Fibroblast of villous mesenchyme (primary cell): ENCODE measurements around the gene BCO2. TPM values are rescaled to one million over a fixed set of nuclear protein-coding genes. Genes with fewer than 3 reads are reported as not detected.

Experiments used
- DNase-seq: peaks from one replicate; pipeline ENCODE4 v3.0.0-alpha.2; 2010; ENCODE audit warnings: low read depth
- H3K4me3 ChIP-seq: 2 replicates; pipeline ENCODE4 v1.5.1; 2011; ENCODE audit warnings: low read depth, mild to moderate bottlenecking, low read length
- CTCF ChIP-seq: IDR thresholded peaks from 2 replicates; pipeline ENCODE4 v1.5.1; 2012; ENCODE audit warnings: low read depth, mild to moderate bottlenecking, low read length; ENCODE audit not compliant: insufficient read depth
- small RNA-seq: library from RNA; depleted of rRNA; stranded (forward); fragments of <200 nt; gene quantifications from one replicate; pipeline ENCODE3, GENCODE V24; 2012
- total RNA-seq: library from RNA; depleted of rRNA; stranded (reverse); fragments of >200 nt; gene quantifications from 2 replicates; pipeline ENCODE4 v1.2.3, GENCODE V29; 2012

BCO2 gene
- total RNA-seq, 1 donor, result 3.0 TPM

GRCh38 chr11:112260490-112260889, 85.2 kb downstream of the BCO2 start, which contains the start of gene PLET1:
PLET1 (minus strand) TSS chr11:112260860; CDS start chr11:112260589, 271 bp downstream.
- no peak for DNase-seq
- H3K4me3 ChIP-seq, result no peak within 1 kb of the TSS
- TF ChIP-seq CTCF, result no peak

- H3K4me3 ChIP-seq, result no peak overlapping the region
- DNase-seq, result peak; percentile 84
- no peak for TF ChIP-seq CTCF
Observed at GRCh38 chr11:112265659-112266409, 90.5 kb downstream of the BCO2 start.

GRCh38 chr11:112266410-112266778, 91.1 kb downstream of the BCO2 start:
- H3K4me3 ChIP-seq, result no peak overlapping the region
- no peak for DNase-seq
- TF ChIP-seq CTCF, result no peak

GRCh38 chr11:112267188-112267591, 91.9 kb downstream of the BCO2 start:
- no peak overlapping the region for H3K4me3 ChIP-seq
- no peak for TF ChIP-seq CTCF
- no peak for DNase-seq

- no peak for DNase-seq
- no peak for TF ChIP-seq CTCF
- no peak overlapping the region for H3K4me3 ChIP-seq
Observed at GRCh38 chr11:112268406-112268805, 93.1 kb downstream of the BCO2 start.

Small RNA genes within 50 kb of the gene (small RNA-seq; reads per million reads assigned to genes)
- gene MRPS36P4, result not detected

Other genes with a start within 250 kb of the BCO2 start
- gene DIXDC1, start 238.2 kb upstream of the BCO2 start, total RNA-seq, result 27.1 and 30.2 TPM in 2 replicates
- gene DLAT, start 150.1 kb upstream of the BCO2 start, total RNA-seq, result 49.6 and 56.6 TPM in 2 replicates
- gene PIH1D2, start 101.5 kb upstream of the BCO2 start, total RNA-seq, result 1.3 and 2.6 TPM in 2 replicates
- 20.6 and 30.7 TPM in 2 replicates for gene NKAPD1, start 101.2 kb upstream of the BCO2 start, total RNA-seq
- 57.0 and 64.3 TPM in 2 replicates for gene TIMM8B, start 88.8 kb upstream of the BCO2 start, total RNA-seq
- gene SDHD, start 88.6 kb upstream of the BCO2 start, total RNA-seq, result 121 and 140 TPM in 2 replicates
- gene IL18, start 11.4 kb upstream of the BCO2 start, total RNA-seq, result 1.6 and 2.2 TPM in 2 replicates
- 0.32 TPM in 1 of 2 replicates, not detected in the other for gene TEX12, start 8.1 kb upstream of the BCO2 start, total RNA-seq
- 59.9 and 67.8 TPM in 2 replicates for gene PTS, start 50.9 kb downstream of the BCO2 start, total RNA-seq
- gene PLET1, start 85.3 kb downstream of the BCO2 start, total RNA-seq, result not detected in 2 replicates